UCSD-AML1 (cell line): Measurements from ENCODE around the gene KDM1B.

Source experiments
- DNase-seq: peaks from one replicate; lab custom pipeline; 2025; ENCODE audit not compliant: unreplicated experiment; lab: John Stamatoyannopoulos, UW

The KDM1B gene

GRCh38 chr6:18155150-18155863, at the start of gene KDM1B:
KDM1B (plus strand) TSS chr6:18155422; CDS start chr6:18159896, 4,474 bp downstream.
- peak; percentile 99 for DNase-seq

- DNase-seq, result no peak
Observed at GRCh38 chr6:18107061-18107460, 48.2 kb upstream of the KDM1B start.

DNA sequence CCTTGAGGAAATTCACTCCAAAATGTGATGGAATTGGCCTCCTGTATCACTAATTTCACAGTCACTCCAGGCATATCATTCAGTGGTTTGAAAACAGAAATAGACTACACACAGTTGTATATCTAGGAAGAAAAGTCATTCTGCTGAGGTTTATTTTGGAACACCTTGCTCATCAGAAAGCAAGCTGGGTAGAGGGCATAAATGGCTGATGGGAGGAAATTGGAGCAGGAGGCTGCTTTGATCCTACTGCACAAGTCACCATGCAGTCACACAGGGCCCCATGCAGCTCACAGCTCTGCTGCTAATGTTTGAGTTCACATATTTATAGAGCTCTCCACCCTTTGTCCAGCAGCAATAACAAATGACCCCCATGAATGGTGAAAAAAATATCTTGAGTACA, 45.1 kb upstream of the KDM1B start:
- DNase-seq, result no peak

DNA sequence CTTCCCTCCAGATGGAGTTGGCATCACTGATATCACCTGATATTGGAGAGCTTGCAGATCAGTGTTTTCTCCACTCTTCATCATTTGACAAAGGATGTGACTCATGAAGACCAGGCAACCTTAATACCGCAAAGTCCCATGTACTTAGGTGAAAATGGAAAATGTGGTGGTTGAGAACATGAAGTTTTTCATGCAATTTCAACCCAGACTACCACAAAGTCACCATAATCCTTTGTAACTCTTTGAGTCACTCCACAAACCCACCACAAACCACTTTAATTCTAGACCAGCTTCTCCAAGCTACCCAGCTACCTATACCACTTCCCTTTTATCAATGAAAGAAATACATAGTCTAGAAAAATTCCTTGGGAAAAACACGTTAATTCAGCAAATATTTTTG, 39.9 kb upstream of the KDM1B start:
- no peak for DNase-seq

DNA sequence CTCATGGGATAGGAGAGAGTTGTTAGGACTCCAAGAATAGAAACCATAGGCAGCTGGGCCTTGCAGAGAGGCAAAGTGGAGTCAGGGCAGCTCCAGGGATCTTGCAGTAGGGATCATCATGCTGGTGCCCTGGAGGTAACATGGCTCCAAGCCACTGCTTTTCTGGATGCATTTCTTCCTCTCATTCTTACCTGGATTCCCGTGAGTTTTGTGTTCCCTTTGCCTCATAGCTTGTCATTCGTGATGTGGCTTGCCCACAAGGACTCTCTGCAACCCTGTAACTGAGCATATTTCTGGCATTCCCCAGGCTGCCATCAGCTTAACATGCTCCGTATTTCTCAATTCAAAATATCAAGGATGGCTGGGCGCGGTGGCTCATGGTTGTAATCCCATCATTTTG, 38.1 kb upstream of the KDM1B start:
- DNase-seq, result no peak

DNA sequence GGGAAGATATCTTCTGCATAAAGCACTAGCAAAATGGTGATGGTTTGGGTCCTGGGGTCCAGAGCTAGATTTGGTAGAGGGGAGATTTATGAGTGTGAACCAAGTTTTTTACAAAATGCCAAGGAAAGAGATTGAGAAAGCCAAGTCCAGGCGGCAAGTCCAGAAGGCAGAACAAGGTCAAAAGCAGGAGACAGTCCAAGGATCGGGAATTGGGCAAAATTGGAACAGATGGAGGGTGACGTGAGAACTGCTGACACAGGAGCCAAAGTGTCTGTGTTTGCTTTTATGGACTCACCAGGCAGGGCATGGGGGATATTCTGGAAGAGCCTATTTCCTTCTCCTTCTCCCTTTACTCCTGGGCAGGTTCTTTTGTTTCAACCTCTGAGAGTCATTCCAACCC, 36.9 kb upstream of the KDM1B start:
- DNase-seq, result no peak

GRCh38 chr6:18119236-18119635, 36.0 kb upstream of the KDM1B start:
- no peak for DNase-seq

DNA sequence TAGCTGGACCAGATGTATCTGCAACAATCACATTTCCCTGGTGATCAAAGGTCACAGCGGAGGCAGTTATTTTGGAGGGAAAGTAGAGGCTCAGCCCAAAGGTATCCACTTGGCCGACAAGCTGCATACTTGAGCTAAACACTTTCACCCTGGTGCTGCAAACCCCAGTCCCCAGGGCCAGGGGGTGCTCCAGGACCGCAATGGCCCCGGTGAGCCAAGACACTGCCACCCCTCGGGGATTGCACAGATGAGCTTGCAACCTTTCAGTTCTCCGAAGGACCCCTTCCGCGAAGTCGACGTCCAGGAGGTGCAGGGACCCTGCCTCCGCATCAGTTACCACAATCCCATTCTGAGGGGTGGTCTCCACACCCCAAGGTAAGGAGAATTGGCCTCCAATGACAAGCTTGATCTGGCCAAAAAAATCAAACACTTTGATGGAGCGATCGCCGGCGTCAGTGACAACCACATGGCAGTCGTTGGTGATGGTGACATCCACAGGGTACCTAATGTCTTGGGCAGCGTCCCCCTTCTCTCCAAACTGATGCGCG, 33.6 kb upstream of the KDM1B start:
- peak; percentile 18 for DNase-seq

GRCh38 chr6:18122128-18123093, 32.8 kb upstream of the KDM1B start, which contains the start of gene NHLRC1:
NHLRC1 (minus strand) TSS chr6:18122677; CDS start chr6:18122606, 71 bp downstream.
- no peak for DNase-seq

DNA sequence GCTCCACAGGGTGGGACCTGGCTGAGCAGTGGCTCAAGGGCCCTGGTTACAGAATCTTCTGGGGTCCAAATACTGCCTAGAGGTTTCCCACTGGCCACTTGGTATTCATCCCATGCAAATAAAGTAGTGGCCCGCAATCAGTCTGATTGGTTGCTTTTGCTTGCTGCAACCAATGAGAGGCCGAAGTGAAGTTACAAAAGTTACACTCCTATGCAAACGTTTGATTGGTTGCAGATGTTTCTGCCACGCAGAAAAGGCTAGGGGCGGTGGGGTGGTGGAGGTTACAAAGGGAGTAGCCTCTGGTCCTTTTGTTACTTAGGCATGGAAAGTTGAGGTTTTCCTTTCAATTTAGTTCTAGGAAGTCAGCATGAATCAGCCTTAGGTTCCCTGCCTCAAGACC, 29.1 kb upstream of the KDM1B start:
- no peak for DNase-seq

DNA sequence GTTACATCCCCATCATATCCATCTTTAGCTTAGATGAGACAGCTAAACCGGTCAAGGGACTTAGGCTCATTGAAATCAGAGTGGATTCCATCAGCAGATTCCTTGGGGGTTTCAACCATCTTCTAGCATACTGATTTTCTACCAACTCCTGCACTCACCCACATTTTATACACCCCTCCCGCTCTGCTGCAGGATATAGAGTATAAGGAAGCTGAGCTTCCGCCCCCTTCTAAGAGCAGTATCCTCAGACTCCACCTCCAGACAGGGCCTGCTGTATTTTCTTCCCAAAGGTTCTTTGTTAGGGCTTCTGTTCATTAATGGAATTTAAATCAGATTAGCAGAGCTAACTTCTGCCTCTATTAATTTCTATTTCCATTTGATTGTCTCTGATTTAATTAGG, 22.9 kb upstream of the KDM1B start:
- DNase-seq, result no peak

DNA sequence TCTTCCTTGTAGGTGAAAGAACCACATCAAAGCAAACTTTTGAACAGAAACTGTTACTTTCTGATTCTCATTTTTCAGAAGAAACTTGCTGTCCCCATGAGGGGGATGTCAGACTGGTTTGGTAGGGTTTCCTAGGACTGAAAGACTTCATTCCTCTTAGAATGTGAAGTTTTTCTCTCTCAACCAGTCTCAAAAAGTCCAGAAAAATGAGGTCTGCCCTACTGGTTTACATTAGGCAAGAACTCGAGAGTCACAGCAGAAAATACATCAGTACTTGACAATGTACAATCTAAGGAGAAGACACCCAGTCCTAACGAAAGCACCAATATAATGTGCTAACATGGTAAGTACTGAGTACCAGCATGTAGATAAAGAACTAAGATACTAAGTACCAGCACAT, 20.1 kb upstream of the KDM1B start:
- no peak for DNase-seq

DNA sequence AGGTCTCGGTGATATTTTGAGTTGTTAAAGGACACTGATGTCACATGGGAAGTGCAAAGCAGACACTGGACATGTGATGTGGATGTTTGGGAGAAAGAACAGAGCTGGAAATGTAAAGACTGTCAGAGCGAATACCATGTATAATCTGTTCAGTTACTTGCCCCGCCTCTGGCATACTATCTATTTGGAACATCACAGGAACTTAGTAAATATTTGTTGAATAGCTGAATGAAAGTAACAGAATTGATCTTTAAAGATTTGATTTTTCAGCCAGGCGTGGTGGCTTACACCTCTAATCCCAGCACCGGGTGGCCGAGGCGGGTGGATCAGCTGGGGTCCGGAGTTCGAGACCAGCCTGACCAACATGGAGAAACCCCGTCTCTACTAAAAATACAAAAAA, 19.0 kb upstream of the KDM1B start:
- no peak for DNase-seq

DNA sequence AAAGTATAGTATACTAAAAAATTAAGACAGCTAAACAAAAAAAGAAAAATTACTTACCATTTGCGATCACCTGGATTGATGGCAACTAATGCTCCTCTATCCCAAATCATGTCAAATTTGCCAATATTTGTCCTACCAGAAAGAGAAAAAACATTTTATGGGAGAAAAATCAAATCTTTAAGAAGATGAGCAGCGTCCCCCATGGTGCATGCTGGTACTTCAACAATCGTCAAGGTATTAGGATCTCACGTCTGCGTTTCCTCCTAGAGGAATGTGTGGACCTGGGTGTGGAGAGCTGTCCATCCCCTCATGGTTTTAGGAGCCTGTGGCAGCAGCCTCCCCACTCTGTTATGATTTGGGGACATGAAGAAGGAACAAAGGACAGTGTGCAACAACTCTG, 16.3 kb upstream of the KDM1B start:
- no peak for DNase-seq

DNA sequence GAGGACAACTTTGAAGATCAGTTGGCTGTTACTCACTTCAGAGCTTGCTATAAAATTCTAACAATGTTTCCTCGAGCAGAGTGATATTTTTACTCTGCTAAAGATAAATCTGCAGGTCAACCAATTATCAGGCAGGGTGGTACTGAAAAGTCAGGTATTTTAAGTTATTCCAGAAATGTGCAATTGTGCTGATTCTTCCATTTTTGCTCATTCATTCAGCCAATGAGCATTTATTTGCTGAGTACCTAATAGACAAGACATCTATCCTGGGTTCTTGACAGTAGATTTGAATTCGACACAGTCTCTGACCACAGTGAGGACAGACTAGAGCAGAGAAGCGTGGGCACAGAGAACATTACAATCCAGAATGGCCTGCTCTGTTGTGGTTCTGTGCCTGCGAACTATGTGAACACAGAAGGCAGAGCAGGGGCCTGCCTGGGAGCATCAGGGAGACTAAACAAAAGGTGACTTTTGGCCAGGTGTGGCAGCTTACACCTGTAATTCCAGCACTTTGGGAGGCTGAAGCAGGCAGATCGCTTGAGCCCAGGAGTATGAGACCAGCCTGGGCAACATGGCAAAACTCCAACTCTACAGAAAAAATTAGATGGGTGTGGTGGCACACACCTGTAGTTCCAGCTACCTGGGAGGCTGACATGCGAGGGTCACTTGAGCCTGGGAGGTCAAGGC, 15.1 kb upstream of the KDM1B start:
- DNase-seq, result no peak

- no peak for DNase-seq
Observed at GRCh38 chr6:18141805-18142590, 13.2 kb upstream of the KDM1B start.

DNA sequence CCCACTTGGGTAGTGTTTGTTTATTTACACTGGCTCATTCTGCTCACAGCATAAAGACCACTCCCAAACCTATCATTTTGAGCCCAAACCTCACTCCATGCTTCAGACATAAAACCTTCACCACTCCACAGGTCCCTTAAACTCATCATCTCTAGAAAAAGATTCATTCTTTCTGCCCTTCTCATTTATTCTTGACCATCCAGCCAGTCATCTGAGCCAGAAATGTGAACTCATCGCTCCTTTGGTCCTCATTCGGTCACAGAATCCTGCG, 12.7 kb upstream of the KDM1B start:
- no peak for DNase-seq

DNA sequence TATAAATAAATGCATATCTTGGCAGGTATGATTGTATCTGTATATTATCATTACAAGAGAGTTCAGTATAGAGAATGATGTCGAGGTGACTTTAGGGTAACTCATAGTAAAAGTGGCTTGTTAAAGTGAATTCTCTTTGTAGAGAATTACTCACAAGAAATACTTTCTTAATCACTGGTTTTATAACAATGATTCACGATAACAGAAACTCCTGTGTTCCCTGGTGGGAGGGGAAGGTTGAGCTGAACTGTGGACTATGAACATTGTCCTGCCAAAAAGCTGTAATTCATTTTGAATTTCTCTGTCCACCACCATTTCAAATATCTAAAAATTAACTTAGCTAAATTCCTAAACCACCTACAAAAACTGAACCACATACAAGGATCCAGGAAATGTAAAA, 8.1 kb upstream of the KDM1B start:
- no peak for DNase-seq

GRCh38 chr6:18147616-18148015, 7.6 kb upstream of the KDM1B start:
- DNase-seq, result no peak

DNA sequence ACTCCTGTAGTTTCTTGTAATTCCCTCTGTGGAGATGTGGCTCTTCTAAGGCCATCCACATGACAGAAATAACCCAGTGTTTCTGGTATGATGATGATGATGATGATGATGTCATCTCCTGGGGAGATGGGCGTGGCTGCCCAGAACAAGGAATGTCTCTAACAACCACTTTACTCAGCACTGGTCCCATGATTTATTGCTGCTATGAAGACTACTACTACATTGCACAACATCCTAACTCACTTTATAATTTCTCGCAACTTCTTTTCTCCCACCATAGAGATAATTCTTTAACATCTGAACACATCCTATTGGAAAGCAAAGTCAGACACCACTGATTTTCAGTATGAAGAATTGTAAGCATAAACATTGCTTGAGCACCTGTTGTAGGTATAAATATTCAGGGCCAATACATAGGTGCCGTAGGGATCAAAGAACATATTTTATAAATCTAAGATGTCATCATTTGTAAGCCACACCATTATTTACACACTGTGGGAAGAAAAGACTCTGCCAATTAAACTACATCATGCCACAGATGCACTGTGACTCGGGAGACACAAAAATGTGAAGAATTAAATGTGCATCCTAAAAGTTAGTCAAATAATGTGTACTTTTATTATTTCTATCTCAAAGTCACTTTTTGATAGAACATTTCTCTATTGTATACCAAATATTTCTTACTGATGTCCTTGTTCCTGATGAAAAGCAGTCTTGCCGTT, 6.8 kb upstream of the KDM1B start:
- no peak for DNase-seq
